OCI-LY7 (cell line): ENCODE measurements around the gene COG8. TPM values are rescaled to one million over a fixed set of nuclear protein-coding genes. Genes with fewer than 3 reads are reported as not detected.

Experiments used
- BruUV-seq: library from RNA; stranded (reverse); fragments of 400-500 nt; replicated peaks from 2 replicates; lab custom pipeline; 2021; lab: Mats Ljungman, UMichigan
- CTCF ChIA-PET: fragments of 300-600 bp; sonication (Branson Sonifier 250); formaldehyde crosslinking; loops from one replicate; lab custom pipeline; 2022; ENCODE audit warnings: antibody characterized with exemption; ENCODE audit not compliant: unreplicated experiment; lab: Charles Lee
- POLR2A ChIA-PET: fragments of 300-600 bp; sonication (Branson Sonifier 250); formaldehyde crosslinking; loops from one replicate; lab custom pipeline; 2022; ENCODE audit warnings: antibody characterized with exemption; lab: Charles Lee
- DNase-seq: peaks from one replicate; pipeline ENCODE4 v3.0.0-alpha.2; 2015; ENCODE audit warnings: low spot score
- H2AFZ ChIP-seq: fragments of 200-600 bp; sonication (generic), shearing (Covaris generic); 2 replicates; pipeline ENCODE4 v1.6.1; 2014; ENCODE audit warnings: mild to moderate bottlenecking, antibody characterized with exemption, low read length, moderate library complexity
- H3K27ac ChIP-seq: fragments of 200-600 bp; sonication (generic); 2 replicates; pipeline ENCODE4 v1.5.1; 2014; ENCODE audit warnings: mixed run types, low read depth, mild to moderate bottlenecking, moderate library complexity, low read length, inconsistent platforms; ENCODE audit not compliant: poor library complexity, severe bottlenecking
- H3K36me3 ChIP-seq: fragments of 200-600 bp; sonication (generic); 2 replicates; pipeline ENCODE4 v1.6.1; 2014; ENCODE audit warnings: mild to moderate bottlenecking, antibody characterized with exemption, low read length, moderate library complexity, mixed read lengths; ENCODE audit not compliant: insufficient read depth
- H3K4me1 ChIP-seq: fragments of 200-600 bp; sonication (generic); 2 replicates; pipeline ENCODE4 v1.5.1; 2014; ENCODE audit warnings: mild to moderate bottlenecking, low read length; ENCODE audit not compliant: insufficient read depth, poor library complexity, severe bottlenecking
- H3K4me2 ChIP-seq: fragments of 200-600 bp; sonication (generic); 2 replicates; pipeline ENCODE4 v1.6.1; 2014; ENCODE audit warnings: mild to moderate bottlenecking, low read length
- H3K4me3 ChIP-seq: fragments of 200-600 bp; sonication (generic); 2 replicates; pipeline ENCODE4 v1.5.1; 2014; ENCODE audit warnings: mild to moderate bottlenecking, low read depth, low read length; ENCODE audit not compliant: poor library complexity, severe bottlenecking
- H3K79me2 ChIP-seq: fragments of 200-600 bp; sonication (generic); 2 replicates; pipeline ENCODE4 v1.6.1; 2016; ENCODE audit warnings: low read depth, mild to moderate bottlenecking, low read length, moderate library complexity, mixed read lengths; ENCODE audit not compliant: insufficient read depth
- H3K9me2 ChIP-seq: fragments of 200-600 bp; sonication (generic); 2 replicates; pipeline ENCODE4 v1.6.1; 2016; ENCODE audit warnings: mild to moderate bottlenecking, low read length, mixed read lengths; ENCODE audit not compliant: insufficient read depth
- H3K9me3 ChIP-seq: fragments of 200-600 bp; sonication (generic); 2 replicates; pipeline ENCODE4 v1.6.1; 2014; ENCODE audit warnings: mild to moderate bottlenecking, mixed run types, low read length, mixed read lengths
- H4K20me1 ChIP-seq: fragments of 200-600 bp; sonication (generic); 2 replicates; pipeline ENCODE4 v1.6.1; 2014; ENCODE audit warnings: mild to moderate bottlenecking, antibody characterized with exemption, low read length, moderate library complexity, mixed read lengths; ENCODE audit not compliant: insufficient read depth
- EZH2phosphoT487 ChIP-seq: fragments of 200-600 bp; sonication (generic); IDR thresholded peaks from 2 replicates; pipeline ENCODE4 v1.6.1; 2018; ENCODE audit warnings: low read depth, borderline replicate concordance, mild to moderate bottlenecking, mixed run types, antibody characterized with exemption, low read length, moderate library complexity, mixed read lengths
- intact Hi-C: fragments of 100-400 bp; cut with micrococcal nuclease; formaldehyde crosslinking; loops from one replicate; pipeline ENCODE4 v1.10.0; 2022; ENCODE audit not compliant: unreplicated experiment
- total RNA-seq, 2 experiments: library from RNA; depleted of rRNA in 1 of 2; stranded (reverse); fragments of >200 nt in 1 of 2; shearing (Covaris generic) in 1 of 2; gene quantifications; 2 replicates each; pipeline ENCODE4 v1.2.3, GENCODE V29; 2014 to 2022
- TF ChIP-seq, protein P1 (sequence below): fragments of 200-600 bp; sonication (generic); conservative IDR thresholded peaks from 2 replicates; pipeline ENCODE4 v1.5.1; 2014; ENCODE audit warnings: mild to moderate bottlenecking, antibody characterized with exemption, low read length, moderate library complexity, mixed read lengths

The COG8 gene
- total RNA-seq, 2 experiments from 2014 or later: 55.9 to 60.3 TPM

GRCh38 chr16:69381231-69381630 lies 41.9 kb upstream of the COG8 start:
- no peak overlapping the region for H3K4me3 ChIP-seq
- peaks cover 79% of the 10 kb centered on the region for H3K36me3 ChIP-seq
- no peak for TF ChIP-seq EZH2phosphoT487
- TF ChIP-seq, protein P1, sequence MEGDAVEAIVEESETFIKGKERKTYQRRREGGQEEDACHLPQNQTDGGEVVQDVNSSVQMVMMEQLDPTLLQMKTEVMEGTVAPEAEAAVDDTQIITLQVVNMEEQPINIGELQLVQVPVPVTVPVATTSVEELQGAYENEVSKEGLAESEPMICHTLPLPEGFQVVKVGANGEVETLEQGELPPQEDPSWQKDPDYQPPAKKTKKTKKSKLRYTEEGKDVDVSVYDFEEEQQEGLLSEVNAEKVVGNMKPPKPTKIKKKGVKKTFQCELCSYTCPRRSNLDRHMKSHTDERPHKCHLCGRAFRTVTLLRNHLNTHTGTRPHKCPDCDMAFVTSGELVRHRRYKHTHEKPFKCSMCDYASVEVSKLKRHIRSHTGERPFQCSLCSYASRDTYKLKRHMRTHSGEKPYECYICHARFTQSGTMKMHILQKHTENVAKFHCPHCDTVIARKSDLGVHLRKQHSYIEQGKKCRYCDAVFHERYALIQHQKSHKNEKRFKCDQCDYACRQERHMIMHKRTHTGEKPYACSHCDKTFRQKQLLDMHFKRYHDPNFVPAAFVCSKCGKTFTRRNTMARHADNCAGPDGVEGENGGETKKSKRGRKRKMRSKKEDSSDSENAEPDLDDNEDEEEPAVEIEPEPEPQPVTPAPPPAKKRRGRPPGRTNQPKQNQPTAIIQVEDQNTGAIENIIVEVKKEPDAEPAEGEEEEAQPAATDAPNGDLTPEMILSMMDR: no peak
- ChIA-PET CTCF (no interaction called here), POLR2A (interaction anchor here (1.0 to 1.2 kb wide), 2 partner anchors 22 to 137 kb away, joined by 3 to 6 read pairs; no protein-coding TSS in a partner anchor)
- H3K27ac ChIP-seq: no peak overlapping the region
- DNase-seq: no peak
- no peak overlapping the region for H2AFZ ChIP-seq
- BruUV-seq: no TSS peak
- 0 out of 2 replicates have a peak, but pooled peaks cover 6% of the 10 kb centered on the region for H3K9me3 ChIP-seq
- peaks cover 21% of the 10 kb centered on the region for H3K4me1 ChIP-seq
- H3K79me2 ChIP-seq: peaks cover 55% of the 10 kb centered on the region
- H4K20me1 ChIP-seq: peaks cover 16% of the 10 kb centered on the region; the same call in 1 of the 2 replicates
- intact Hi-C loops: no loop called here
- H3K4me2 ChIP-seq: no peak overlapping the region
- no peaks in the 10 kb centered on the region for H3K9me2 ChIP-seq

DNA sequence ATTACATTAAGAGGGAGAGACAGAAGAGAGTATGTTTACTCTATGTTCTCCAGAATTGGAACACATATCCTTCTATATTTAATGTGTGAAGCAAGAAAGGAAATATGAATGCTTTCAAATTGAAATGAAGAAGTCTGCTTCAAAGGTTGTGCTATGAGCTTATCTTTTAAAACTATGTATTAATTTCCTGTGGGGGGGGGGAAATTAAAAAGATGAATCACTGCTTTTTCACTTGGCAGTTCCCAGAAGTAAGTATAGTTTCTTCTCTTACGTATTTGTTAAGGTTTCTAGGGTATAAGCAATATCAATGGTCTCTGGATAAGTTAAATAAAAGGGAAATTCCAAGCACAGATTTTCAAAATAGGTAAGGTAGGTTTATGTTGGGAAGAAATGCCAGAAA lies 39.4 kb upstream of the COG8 start:
- Histone ChIP-seq H3K9me2 (no peaks in the 10 kb centered on the region), H3K4me3 (no peak overlapping the region), H3K27ac (no peak overlapping the region), H3K4me2 (no peak overlapping the region), H3K36me3 (peaks cover 92% of the 10 kb centered on the region), H4K20me1 (0 out of 2 replicates have a peak, but pooled peaks cover 5% of the 10 kb centered on the region), H3K9me3 (0 out of 2 replicates have a peak, but pooled peaks cover 6% of the 10 kb centered on the region), H3K79me2 (peaks cover 40% of the 10 kb centered on the region), H3K4me1 (peaks cover 11% of the 10 kb centered on the region), H2AFZ (no peak overlapping the region)
- POLR2A ChIA-PET: interaction anchor here (0.6 to 1.0 kb wide), 6 partner anchors 45 to 335 kb away, joined by 3 to 4 read pairs (median 3); no protein-coding TSS in a partner anchor
- no peak for DNase-seq
- TF ChIP-seq, protein P1: no peak
- no peak for TF ChIP-seq EZH2phosphoT487
- intact Hi-C loops: no loop called here
- no TSS peak for BruUV-seq
- CTCF ChIA-PET: interaction anchor here (0.5 kb wide), 1 partner anchor 26 kb away, joined by 3 read pairs; no protein-coding TSS in a partner anchor

- Histone ChIP-seq H3K9me3 (0 out of 2 replicates have a peak, but pooled peaks cover 6% of the 10 kb centered on the region), H3K36me3 (peaks cover 91% of the 10 kb centered on the region), H3K27ac (no peak overlapping the region), H2AFZ (no peak overlapping the region), H3K79me2 (peaks cover 39% of the 10 kb centered on the region), H4K20me1 (no peaks in the 10 kb centered on the region), H3K4me1 (peaks cover 11% of the 10 kb centered on the region), H3K4me2 (no peak overlapping the region), H3K9me2 (no peaks in the 10 kb centered on the region), H3K4me3 (no peak overlapping the region)
- no peak for DNase-seq
- TF ChIP-seq, protein P1: no peak
- TF ChIP-seq EZH2phosphoT487: no peak
- ChIA-PET CTCF (interaction anchor here (0.5 kb wide), 1 partner anchor 25 kb away, joined by 3 read pairs; no protein-coding TSS in a partner anchor), POLR2A (interaction anchor here (0.6 to 1.0 kb wide), 2 partner anchors 64 to 336 kb away, joined by 3 to 4 read pairs; no protein-coding TSS in a partner anchor)
- no TSS peak for BruUV-seq
- intact Hi-C loops: no loop called here
These were observed 38.7 kb upstream of the COG8 start for GRCh38 chr16:69378036-69378435.
